NOMO-1 (cell line): ENCODE data around the gene NRXN3.

Source experiments
- DNase-seq, 2 experiments: peaks; one replicate each; lab custom pipeline; 2025; ENCODE audit not compliant: unreplicated experiment in 2 of 2; lab: John Stamatoyannopoulos, UW

NRXN3 gene

GRCh38 chr14:79855789-79856188 is 1685.6 kb downstream of the NRXN3 start:
- no peak for DNase-seq

DNA sequence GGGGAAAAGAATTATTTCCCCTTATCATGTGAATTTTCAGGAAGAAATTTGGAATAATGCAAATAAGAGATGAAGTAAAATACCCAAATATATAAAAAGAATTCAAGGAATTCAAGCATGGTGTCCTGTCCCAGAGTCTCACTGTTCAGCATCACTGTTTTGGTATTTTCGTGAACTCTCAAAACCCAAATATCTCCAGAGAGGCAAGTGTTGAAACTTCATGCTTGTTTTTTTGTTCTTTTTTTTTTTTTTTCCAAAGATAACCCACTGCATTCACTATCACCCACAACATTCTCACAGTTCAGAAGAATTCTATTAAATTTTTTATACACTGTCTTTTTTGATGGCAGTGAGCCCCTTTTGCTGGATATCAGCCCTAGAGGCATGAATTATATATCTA is 1686.2 kb downstream of the NRXN3 start:
- DNase-seq = no peak

- no peak for DNase-seq
These were observed 1690.9 kb downstream of the NRXN3 start for GRCh38 chr14:79861111-79861510.

- no peak for DNase-seq
These were observed 1691.9 kb downstream of the NRXN3 start for GRCh38 chr14:79862045-79862444.

DNA sequence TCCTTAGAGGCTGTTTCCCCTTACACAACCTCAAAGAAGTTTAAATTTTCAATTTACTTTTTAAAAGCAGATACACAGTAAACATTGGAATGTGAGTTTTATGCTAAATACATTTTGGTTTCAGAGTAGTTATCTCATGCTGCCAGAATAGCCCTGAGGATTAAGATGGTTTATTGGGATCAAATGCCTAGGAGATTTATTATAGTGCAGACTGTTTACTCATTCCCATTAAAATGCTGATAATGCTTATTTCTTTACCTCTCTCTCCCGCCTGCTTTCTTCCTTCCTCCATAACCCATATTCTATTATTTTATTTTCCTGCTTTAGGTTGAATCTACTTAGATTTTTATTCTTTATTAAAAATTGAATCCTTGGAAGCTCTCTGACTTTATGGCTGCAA is 1701.0 kb downstream of the NRXN3 start:
- DNase-seq = no peak

DNA sequence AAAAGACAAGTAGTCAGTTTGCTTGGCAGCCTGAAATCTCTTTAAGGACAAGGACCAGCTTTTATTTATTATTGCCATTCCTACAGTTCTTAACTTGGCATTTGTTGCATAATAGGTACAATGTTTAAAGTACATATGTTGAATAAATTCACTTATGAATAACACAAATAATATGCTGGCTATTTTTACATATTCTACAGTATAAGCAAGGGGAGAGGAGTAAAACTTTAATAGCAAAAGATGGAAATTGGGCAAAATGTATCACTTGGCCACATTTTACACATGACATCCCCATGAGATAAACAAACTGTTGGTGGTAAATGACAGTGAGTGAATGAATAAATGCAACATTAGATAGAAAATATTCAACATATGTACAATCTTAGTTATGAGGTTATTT is 1708.1 kb downstream of the NRXN3 start:
- DNase-seq = no peak

DNA sequence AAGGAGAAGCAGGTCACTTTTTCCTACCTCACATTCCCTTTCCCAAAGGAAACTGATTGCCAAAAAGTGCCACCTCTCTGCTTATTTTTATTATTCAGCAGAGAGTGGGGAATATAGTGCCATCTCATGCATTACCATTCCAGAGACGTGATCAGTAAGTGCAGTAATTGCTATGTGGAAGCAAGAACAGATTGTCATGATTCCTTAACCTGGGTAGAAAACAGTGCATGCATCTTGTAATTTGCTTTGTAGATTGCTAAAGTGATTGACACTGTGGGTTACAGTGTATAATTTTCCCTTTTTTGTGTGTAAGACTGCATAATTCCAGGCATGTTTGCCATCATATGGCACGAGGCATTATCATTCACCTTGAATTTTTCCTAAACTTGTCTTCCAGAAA is 1708.6 kb downstream of the NRXN3 start:
- no peak for DNase-seq

DNA sequence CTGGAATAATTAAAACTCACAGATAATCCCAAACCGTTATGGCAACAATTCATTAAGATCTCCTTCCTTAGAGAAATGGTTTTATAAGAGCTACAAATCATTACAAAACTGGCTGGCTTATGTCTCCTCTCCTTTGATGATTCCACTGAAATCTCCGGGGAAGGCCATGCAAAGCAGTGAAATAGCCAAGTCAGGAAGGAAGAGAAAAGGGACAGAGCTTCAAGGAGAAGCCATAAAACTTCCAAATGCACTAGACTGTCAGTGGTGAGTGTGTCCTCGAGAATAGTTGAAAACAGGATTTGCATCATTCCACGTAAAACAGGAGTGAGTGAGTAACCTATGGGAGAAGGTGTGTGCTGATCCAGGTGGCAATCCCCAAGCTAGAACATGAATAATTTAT is 1711.1 kb downstream of the NRXN3 start:
- no peak for DNase-seq

- no peak for DNase-seq
These were observed 1720.4 kb downstream of the NRXN3 start for GRCh38 chr14:79890527-79890926.

DNA sequence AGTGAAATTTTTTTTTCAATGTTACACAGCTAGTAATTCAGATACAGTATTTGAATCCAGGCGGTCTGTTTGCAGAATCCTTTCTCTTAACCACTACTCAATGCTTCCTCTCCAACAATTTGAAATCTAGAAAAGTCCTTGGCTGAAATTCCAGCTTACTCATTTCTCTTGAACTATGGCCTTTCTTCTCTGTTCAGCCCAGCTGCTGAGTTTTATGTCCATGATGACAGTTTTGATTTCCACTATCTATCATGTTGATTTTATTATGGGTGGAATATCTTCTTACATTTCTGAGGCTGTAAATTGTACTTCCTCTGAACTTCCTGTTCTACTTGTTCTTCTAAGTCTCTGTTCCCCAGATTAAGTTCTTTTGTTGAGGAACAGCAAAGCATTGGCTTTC is 1725.8 kb downstream of the NRXN3 start:
- no peak for DNase-seq

DNA sequence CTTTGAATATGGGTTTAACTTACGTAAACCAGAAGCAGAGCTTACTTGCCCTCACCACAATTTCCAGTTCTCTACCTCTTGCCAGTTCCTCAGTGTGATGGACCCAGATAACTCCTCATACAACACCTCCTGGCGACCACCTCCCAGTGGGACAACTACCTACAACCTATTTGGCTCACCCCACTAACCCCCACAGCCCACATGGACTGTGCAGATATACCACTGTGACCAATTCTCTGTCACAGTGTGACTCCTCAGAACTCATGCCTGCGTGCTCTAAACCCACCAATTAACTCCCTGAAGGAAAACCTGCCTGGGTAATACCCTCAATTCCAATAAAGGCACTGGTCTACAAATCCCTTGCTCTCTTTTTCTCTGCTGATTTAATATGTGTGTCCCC is 1729.4 kb downstream of the NRXN3 start:
- DNase-seq = no peak

GRCh38 chr14:79904497-79904896 is 1734.3 kb downstream of the NRXN3 start:
- no peak for DNase-seq

GRCh38 chr14:79906994-79907393 is 1736.8 kb downstream of the NRXN3 start:
- no peak for DNase-seq

DNA sequence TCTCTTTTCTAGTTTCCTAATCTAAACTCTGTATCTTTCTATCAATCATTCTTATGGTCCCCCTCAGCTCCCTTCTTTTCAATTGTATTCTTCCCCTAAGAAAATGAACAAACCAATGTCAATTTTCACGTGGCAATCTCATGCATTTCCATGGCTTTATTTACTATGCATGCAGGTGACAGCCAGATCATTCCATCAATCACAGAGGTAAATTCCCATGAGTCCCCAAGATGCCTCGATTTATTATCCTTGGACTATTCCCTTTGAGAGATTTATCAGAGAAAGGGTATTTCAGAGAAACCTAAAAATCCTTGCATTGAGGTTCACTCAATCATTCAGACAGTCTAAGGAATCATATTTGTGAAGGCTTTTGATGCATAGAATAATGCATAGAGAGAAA is 1739.9 kb downstream of the NRXN3 start:
- DNase-seq = no peak

GRCh38 chr14:79911744-79912143 is 1741.6 kb downstream of the NRXN3 start:
- DNase-seq = no peak

DNA sequence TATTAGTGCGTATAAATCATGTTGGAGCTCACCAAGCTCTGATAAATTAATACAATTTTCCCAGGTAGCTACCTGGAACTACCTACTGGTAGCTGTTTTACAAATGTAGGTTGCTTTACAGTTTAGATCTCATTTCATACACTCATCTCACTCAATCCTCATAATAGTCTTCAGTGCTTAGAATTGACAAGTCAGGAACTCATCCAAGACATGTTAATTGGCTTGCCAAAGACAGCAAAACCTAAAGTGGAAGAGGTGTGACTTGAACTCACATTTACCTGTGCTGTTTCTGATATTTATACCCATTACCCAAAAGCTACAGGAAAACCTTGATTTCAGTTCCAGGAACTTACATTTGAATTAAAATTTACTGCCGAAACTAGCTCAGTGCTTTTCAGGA is 1744.4 kb downstream of the NRXN3 start:
- no peak for DNase-seq

DNA sequence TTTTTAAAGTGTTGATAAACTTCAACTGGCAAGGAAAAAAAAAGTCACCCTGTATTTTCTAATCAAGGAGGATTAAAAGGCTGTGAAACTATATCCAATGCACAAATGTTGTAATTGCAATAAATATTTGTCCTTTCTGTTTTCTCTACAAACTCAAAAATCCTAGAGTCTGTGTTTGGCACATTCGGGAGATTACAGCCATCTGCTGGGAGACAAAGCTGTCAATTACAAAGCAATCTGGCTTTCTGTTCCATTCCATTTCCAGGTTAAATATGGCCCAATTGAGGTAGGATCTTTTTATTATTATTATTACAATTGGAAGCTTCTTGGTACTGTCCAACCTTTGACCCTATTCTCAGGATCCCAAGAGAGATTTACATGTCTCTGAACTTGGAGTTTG is 1745.2 kb downstream of the NRXN3 start:
- no peak for DNase-seq

DNA sequence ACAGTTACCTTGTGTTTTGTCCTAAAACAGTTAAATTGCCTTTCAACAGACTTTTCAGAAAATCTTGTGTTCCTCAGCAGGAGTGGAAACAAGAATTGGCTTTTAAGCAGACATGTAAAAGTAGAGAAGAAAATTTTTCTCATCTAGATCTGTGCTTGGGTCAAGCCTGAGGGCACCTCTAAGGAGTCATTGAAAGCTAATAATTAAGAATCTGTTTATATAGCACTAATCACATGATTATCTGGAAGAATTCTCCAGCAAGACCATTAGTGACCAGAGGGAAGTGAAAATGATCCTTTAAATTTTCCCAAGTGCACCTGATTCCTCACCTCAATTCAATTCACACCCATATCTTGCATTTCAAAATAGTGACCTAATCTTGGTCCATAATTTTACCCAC is 1746.1 kb downstream of the NRXN3 start:
- no peak for DNase-seq

DNA sequence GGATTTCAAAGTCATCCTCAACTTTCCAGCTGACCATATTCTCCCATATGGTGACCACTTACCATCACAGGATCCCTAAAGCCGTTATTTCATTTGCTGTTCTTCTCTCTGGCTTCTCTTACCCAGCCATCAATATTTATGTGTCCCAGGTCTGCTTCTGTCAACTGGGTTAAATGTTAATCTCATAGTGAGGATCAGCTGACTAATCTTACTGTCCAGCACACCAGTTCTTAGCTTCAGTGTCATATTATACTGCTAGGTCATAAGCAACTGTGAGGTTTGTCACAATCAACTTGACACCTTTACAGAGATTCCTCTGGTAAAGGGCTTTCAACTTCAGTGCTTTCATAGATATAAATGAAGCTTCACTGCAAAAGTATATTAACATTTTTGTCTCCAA is 1746.7 kb downstream of the NRXN3 start:
- no peak for DNase-seq
